ENCODE measurements around the gene MYO15A.

The MYO15A gene

GRCh38 chr17:18065546-18065945 lies 43.0 kb upstream of the MYO15A start:
- Histone ChIP-seq H2AFZ (ENCODE audit: low read depth, low read length) (no peak overlapping the region), H3K9ac (ENCODE audit: low read depth, low read length) (no peak overlapping the region), H3K79me2 (ENCODE audit: insufficient read depth, low read length) (no peaks in the 10 kb centered on the region), H3K4me1 (ENCODE audit: insufficient read depth, low read length) (no peaks in the 10 kb centered on the region), H4K20me1 (ENCODE audit: insufficient read depth, low read length) (no peaks in the 10 kb centered on the region), H3K27ac (ENCODE audit: low read length) (no peak overlapping the region), H3K4me2 (ENCODE audit: insufficient read depth, low read length) (no peak overlapping the region), H3K4me3 (ENCODE audit: low read depth in 1 of 2, low read length in 2 of 2) (no peak overlapping the region), H3K9me3 (ENCODE audit: insufficient read depth, low read length, severe bottlenecking) (no peaks in the 10 kb centered on the region), H3K36me3 (ENCODE audit: insufficient read depth, low read length) (peaks cover 59% of the 10 kb centered on the region), H3K27me3 (ENCODE audit: insufficient read depth, low read length, poor library complexity) (no peaks in the 10 kb centered on the region)
- ATAC-seq (ENCODE audit: insufficient read depth, low read depth) = no peak
- no peak for DNase-seq
- TF ChIP-seq EZH2 (IDR thresholded peaks at IDR 0.05; ENCODE audit: borderline replicate concordance, low read depth, low read length, severe bottlenecking) (no peak), CTCF (IDR thresholded peaks at IDR 0.05; ENCODE audit: borderline replicate concordance, extremely low read depth, low read length, poor library complexity, severe bottlenecking) (no peak)

- no peak overlapping the region for H2AFZ ChIP-seq (ENCODE audit: low read depth, low read length)
- no peak for DNase-seq
- H4K20me1 ChIP-seq (ENCODE audit: insufficient read depth, low read length) = no peaks in the 10 kb centered on the region
Observed at GRCh38 chr17:18066866-18067265, 41.7 kb upstream of the MYO15A start.

GRCh38 chr17:18069101-18069500 lies 39.5 kb upstream of the MYO15A start:
- H3K4me3 ChIP-seq (ENCODE audit: low read depth in 1 of 2, low read length in 2 of 2) = no peak overlapping the region
- no peaks in the 10 kb centered on the region for H3K9me3 ChIP-seq (ENCODE audit: insufficient read depth, low read length, severe bottlenecking)
- no peaks in the 10 kb centered on the region for H3K27me3 ChIP-seq (ENCODE audit: insufficient read depth, low read length, poor library complexity)
- no peaks in the 10 kb centered on the region for H4K20me1 ChIP-seq (ENCODE audit: insufficient read depth, low read length)
- no peak overlapping the region for H3K4me2 ChIP-seq (ENCODE audit: insufficient read depth, low read length)
- H3K4me1 ChIP-seq (ENCODE audit: insufficient read depth, low read length) = no peaks in the 10 kb centered on the region
- no peak overlapping the region for H3K9ac ChIP-seq (ENCODE audit: low read depth, low read length)
- H3K79me2 ChIP-seq (ENCODE audit: insufficient read depth, low read length) = no peaks in the 10 kb centered on the region
- TF ChIP-seq EZH2 (IDR thresholded peaks at IDR 0.05; ENCODE audit: borderline replicate concordance, low read depth, low read length, severe bottlenecking) (no peak), CTCF (IDR thresholded peaks at IDR 0.05; ENCODE audit: borderline replicate concordance, extremely low read depth, low read length, poor library complexity, severe bottlenecking) (no peak)
- ATAC-seq (ENCODE audit: insufficient read depth, low read depth) (no peak), DNase-seq (no peak)
- peaks cover 31% of the 10 kb centered on the region for H3K36me3 ChIP-seq (ENCODE audit: insufficient read depth, low read length)
- H3K27ac ChIP-seq (ENCODE audit: low read length) = no peak overlapping the region
- no peak overlapping the region for H2AFZ ChIP-seq (ENCODE audit: low read depth, low read length)

More at GRCh38 chr17:18066866-18067265, 41.7 kb upstream of the MYO15A start:
- Histone ChIP-seq H3K4me2 (ENCODE audit: insufficient read depth, low read length) (no peak overlapping the region), H3K9me3 (ENCODE audit: insufficient read depth, low read length, severe bottlenecking) (no peaks in the 10 kb centered on the region), H3K4me3 (ENCODE audit: low read depth in 1 of 2, low read length in 2 of 2) (no peak overlapping the region), H3K4me1 (ENCODE audit: insufficient read depth, low read length) (no peaks in the 10 kb centered on the region), H3K27ac (ENCODE audit: low read length) (no peak overlapping the region), H3K9ac (ENCODE audit: low read depth, low read length) (no peak overlapping the region), H3K36me3 (ENCODE audit: insufficient read depth, low read length) (peaks cover 49% of the 10 kb centered on the region), H3K79me2 (ENCODE audit: insufficient read depth, low read length) (no peaks in the 10 kb centered on the region), H3K27me3 (ENCODE audit: insufficient read depth, low read length, poor library complexity) (no peaks in the 10 kb centered on the region)
- TF ChIP-seq CTCF (IDR thresholded peaks at IDR 0.05; ENCODE audit: borderline replicate concordance, extremely low read depth, low read length, poor library complexity, severe bottlenecking) = no peak
- ATAC-seq (ENCODE audit: insufficient read depth, low read depth) = no peak

- ATAC-seq (ENCODE audit: insufficient read depth, low read depth) (no peak), DNase-seq (no peak)
- H3K4me3 ChIP-seq (ENCODE audit: low read depth in 1 of 2, low read length in 2 of 2) = no peak overlapping the region
- H3K4me2 ChIP-seq (ENCODE audit: insufficient read depth, low read length) = no peak overlapping the region
- no peaks in the 10 kb centered on the region for H3K9me3 ChIP-seq (ENCODE audit: insufficient read depth, low read length, severe bottlenecking)
- no peaks in the 10 kb centered on the region for H4K20me1 ChIP-seq (ENCODE audit: insufficient read depth, low read length)
- H3K79me2 ChIP-seq (ENCODE audit: insufficient read depth, low read length) = no peaks in the 10 kb centered on the region
- peaks cover 14% of the 10 kb centered on the region; the same call in 1 of the 2 replicates for H3K36me3 ChIP-seq (ENCODE audit: insufficient read depth, low read length)
- H3K4me1 ChIP-seq (ENCODE audit: insufficient read depth, low read length) = no peaks in the 10 kb centered on the region
- no peak overlapping the region for H3K9ac ChIP-seq (ENCODE audit: low read depth, low read length)
- no peak for TF ChIP-seq CTCF (IDR thresholded peaks at IDR 0.05; ENCODE audit: borderline replicate concordance, extremely low read depth, low read length, poor library complexity, severe bottlenecking)
- no peak for TF ChIP-seq EZH2 (IDR thresholded peaks at IDR 0.05; ENCODE audit: borderline replicate concordance, low read depth, low read length, severe bottlenecking)
- no peak overlapping the region for H2AFZ ChIP-seq (ENCODE audit: low read depth, low read length)
- no peaks in the 10 kb centered on the region for H3K27me3 ChIP-seq (ENCODE audit: insufficient read depth, low read length, poor library complexity)
- no peak overlapping the region for H3K27ac ChIP-seq (ENCODE audit: low read length)
Observed at GRCh38 chr17:18070861-18071340, 37.7 kb upstream of the MYO15A start.
